K562 (cell line): Measurements from ENCODE around the gene ARAP1. TPM values are rescaled to one million over a fixed set of nuclear protein-coding genes. Genes with fewer than 3 reads are reported as not detected.
A peak's percentile ranks its signal among the peaks of the same experiment; 100 is the strongest.

ENCODE experiments used
- ATF7 ChIP-seq: fragments of 450-650 bp; IDR thresholded peaks from 2 replicates; pipeline ENCODE4 v1.7.1; 2014; ENCODE audit warnings: mild to moderate bottlenecking, moderate library complexity
- CHD4 ChIP-seq: fragments of 200-600 bp; sonication (generic); IDR thresholded peaks from 3 replicates; pipeline ENCODE4 v1.6.1; 2012; ENCODE audit warnings: low read depth, mild to moderate bottlenecking, mixed read lengths, low read length, inconsistent platforms; ENCODE audit not compliant: insufficient read depth, insufficient replicate concordance, poor library complexity, severe bottlenecking
- HMGN3 ChIP-seq: IDR thresholded peaks from 2 replicates; pipeline ENCODE4 v1.6.1; 2011; ENCODE audit warnings: borderline replicate concordance, low read depth, mild to moderate bottlenecking, mixed read lengths, low read length; ENCODE audit not compliant: insufficient read length; ENCODE audit errors: extremely low read depth
- NKRF ChIP-seq: fragments of 450-650 bp; IDR thresholded peaks from 2 replicates; pipeline ENCODE4 v1.6.1; 2016; ENCODE audit warnings: borderline replicate concordance
- PATZ1 ChIP-seq: fragments of 250-450 bp; sonication (Bioruptor Pico); IDR thresholded peaks from 2 replicates; pipeline ENCODE4 v1.5.0; 2020; ENCODE audit warnings: mild to moderate bottlenecking, borderline replicate concordance
- TGIF2 ChIP-seq: sonication (generic); formaldehyde crosslinking; IDR thresholded peaks from 2 replicates; pipeline ENCODE4 v1.8.1; 2022; ENCODE audit warnings: mild to moderate bottlenecking, missing genetic modification reagents, moderate library complexity
- ZBTB7A ChIP-seq: IDR thresholded peaks from 2 replicates; pipeline ENCODE4 v1.6.1; 2011; ENCODE audit warnings: low read depth, mild to moderate bottlenecking, low read length, moderate library complexity, borderline replicate concordance; ENCODE audit not compliant: control insufficient read depth
- ZFX ChIP-seq: sonication (generic); formaldehyde crosslinking; IDR thresholded peaks from 2 replicates; pipeline ENCODE4 v1.8.0; 2022; ENCODE audit warnings: mild to moderate bottlenecking, missing genetic modification reagents, moderate library complexity
- ZNF253 ChIP-seq: fragments of 250-450 bp; sonication (Bioruptor Pico); conservative IDR thresholded peaks from 2 replicates; pipeline ENCODE4 v1.6.1; 2021; ENCODE audit warnings: mild to moderate bottlenecking
- ZNF592 ChIP-seq: fragments of 450-650 bp; IDR thresholded peaks from 2 replicates; pipeline ENCODE4 v1.6.1; 2017; ENCODE audit warnings: antibody characterized with exemption, mild to moderate bottlenecking
- ZNF609 ChIP-seq: sonication (generic); formaldehyde crosslinking; IDR thresholded peaks from 2 replicates; pipeline ENCODE4 v1.8.1; 2023; ENCODE audit warnings: missing genetic modification reagents, mild to moderate bottlenecking, borderline replicate concordance
- polyA plus RNA-seq, 8 experiments: library from polyadenylated mRNA; depleted of rRNA in 4 of 8; stranded (reverse) in 5 of 8; unstranded in 3 of 8; fragments of >200 nt; fragmentation: Nextera tagmentation in 2 of 8; fragmentation: Illumina TruSeq in 1 of 8; extraction: Ambion mirVana in 2 of 8; extraction: Trizol in 1 of 8; gene quantifications; 2 replicates each; pipeline versions ENCODE4 v1.2.1 to v1.2.3, GENCODE V29; 2011 to 2014; ENCODE audit warnings: inconsistent platforms in 1 of 8, missing spikeins in 1 of 8
- total RNA-seq, 7 experiments: library from RNA; depleted of rRNA in 6 of 7; stranded (reverse); fragments of >200 nt in 6 of 7; fragmentation: Illumina TruSeq in 2 of 7; extraction: Trizol in 2 of 7; gene quantifications; 2 replicates each; pipeline versions ENCODE4 v1.2.1 to v1.2.3, GENCODE V29; 2011 to 2021; ENCODE audit warnings: low replicate concordance in 1 of 7

The ARAP1 gene
- total and polyA plus RNA-seq, 9 of the 15 experiments (the other 6 are each of a cell fraction or from before 2014, with no cell fraction given), result 0.23 to 67.0 (median 24.6) TPM

GRCh38 chr11:72752088-72752914, at the start of gene ARAP1 (continued):
- TF ChIP-seq ZNF592 (no peak), ZFX (CRISPR knock-in tag) (peak; percentile 75), ATF7 (peak; percentile 44; the same call in 1 of the 2 replicates), PATZ1 (CRISPR knock-in tag) (no peak), CHD4 (peak; percentile 83), TGIF2 (CRISPR knock-in tag) (no peak), ZNF609 (CRISPR knock-in tag) (no peak), HMGN3 (peak; percentile 62), NKRF (peak; percentile 72), ZNF253 (CRISPR knock-in tag) (no peak), ZBTB7A (peak; percentile 94)
